ENCODE measurements around the gene DENND2A. TPM values are rescaled to one million over a fixed set of nuclear protein-coding genes. Genes with fewer than 3 reads are reported as not detected.

The DENND2A gene
- total RNA-seq, 4 donors from 2014 or later: 0.97 to 2.5 (median 2.2) TPM

DNA sequence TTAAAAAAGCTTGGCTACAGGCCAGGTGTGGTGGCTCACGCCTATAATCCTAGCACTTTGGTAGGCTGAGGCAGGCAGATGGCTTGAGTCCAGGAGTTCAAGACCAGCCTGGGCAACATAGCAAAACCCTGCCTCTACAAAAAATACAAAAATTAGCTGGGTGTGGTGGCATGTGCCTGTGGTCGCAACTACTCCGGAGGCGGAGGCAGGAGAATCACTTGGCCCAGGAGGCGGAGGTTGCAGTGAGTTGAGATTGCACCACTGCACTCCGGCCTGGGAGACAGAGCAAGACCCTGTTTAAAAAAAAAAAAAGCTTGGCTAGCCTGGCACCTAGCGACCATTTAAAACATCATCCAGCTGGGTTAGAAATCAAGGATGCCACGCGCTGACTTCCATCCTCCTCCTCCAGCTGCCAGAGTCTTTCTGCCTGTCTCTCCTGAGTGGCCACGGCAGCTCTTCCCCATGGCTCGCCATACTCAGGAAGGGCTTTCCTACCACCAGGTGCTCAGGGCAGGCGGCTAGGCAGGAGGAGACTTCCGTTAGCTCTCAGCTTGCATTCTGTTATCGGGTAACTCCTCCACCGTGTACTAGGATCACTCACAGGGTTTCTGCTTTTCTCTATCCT is 45.0 kb downstream of the DENND2A start:
- no peak overlapping the region for H3K4me3 ChIP-seq (ENCODE audit: low read depth, poor library complexity, severe bottlenecking)
- 69 to 83% methylated on average over 15 of the region's 15 CpGs for WGBS, 2 donors
- peak in 1 of 2 donors; percentile 86 for DNase-seq (ENCODE audit: low spot score in 2 of 2)
- TF ChIP-seq POLR2A (IDR thresholded peaks at IDR 0.05): no peak
- TF ChIP-seq, protein P1, sequence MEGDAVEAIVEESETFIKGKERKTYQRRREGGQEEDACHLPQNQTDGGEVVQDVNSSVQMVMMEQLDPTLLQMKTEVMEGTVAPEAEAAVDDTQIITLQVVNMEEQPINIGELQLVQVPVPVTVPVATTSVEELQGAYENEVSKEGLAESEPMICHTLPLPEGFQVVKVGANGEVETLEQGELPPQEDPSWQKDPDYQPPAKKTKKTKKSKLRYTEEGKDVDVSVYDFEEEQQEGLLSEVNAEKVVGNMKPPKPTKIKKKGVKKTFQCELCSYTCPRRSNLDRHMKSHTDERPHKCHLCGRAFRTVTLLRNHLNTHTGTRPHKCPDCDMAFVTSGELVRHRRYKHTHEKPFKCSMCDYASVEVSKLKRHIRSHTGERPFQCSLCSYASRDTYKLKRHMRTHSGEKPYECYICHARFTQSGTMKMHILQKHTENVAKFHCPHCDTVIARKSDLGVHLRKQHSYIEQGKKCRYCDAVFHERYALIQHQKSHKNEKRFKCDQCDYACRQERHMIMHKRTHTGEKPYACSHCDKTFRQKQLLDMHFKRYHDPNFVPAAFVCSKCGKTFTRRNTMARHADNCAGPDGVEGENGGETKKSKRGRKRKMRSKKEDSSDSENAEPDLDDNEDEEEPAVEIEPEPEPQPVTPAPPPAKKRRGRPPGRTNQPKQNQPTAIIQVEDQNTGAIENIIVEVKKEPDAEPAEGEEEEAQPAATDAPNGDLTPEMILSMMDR (IDR thresholded peaks at IDR 0.05): no peak
- intact Hi-C loops (cut with DNase I; ENCODE audit: low total_unique reads): no loop called here

DNA sequence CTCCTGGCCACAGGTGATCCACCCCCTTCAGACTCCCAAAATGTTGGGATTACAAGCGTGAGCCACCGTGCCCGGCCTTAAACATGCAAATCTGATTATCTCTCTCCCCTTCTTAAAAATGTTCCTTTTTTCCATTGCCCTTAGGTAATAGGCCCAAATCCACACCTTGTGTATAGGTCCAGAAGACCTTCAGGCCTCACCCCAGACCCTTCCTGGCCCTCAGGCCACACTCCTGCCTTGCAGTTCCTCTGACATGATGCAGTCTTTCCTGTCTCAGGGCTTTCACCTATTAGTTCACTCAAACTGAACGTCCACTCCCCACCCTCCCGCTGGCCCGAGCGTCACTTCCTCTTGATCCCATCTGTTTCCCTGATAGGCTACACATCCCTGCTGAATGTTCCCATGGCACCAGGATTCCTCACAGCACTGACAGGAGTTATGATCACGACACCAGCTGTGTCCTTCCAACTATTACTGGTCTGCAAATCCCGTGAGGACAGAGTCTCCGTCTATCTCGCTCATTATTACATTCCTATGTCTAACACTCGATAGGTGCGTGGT is 46.4 kb downstream of the DENND2A start:
- intact Hi-C loops (cut with DNase I; ENCODE audit: low total_unique reads): no loop called here
- 88 to 92% methylated on average over 13 of the region's 13 CpGs for WGBS, 2 donors
- TF ChIP-seq POLR2A (IDR thresholded peaks at IDR 0.05): no peak
- TF ChIP-seq, protein P1 (IDR thresholded peaks at IDR 0.05): no peak
- peak in 1 of 2 donors; percentile 50 for DNase-seq (ENCODE audit: low spot score in 2 of 2)
- H3K4me3 ChIP-seq (ENCODE audit: low read depth, poor library complexity, severe bottlenecking): no peak overlapping the region

DNA sequence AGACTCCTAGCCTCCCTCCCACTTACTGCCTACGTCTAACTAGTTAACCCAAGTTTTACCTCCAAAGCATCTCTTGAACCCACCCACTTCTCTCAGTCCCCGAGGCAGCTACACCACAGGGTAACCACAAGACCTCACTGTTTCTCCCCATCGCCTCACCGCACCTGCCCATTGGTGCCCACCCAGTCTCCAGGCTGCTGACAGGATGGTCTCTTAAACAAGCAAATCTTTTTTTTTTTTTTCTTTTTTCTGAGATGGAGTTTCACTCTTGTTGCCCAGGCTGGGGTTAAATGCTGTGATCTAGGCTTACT is 47.0 kb downstream of the DENND2A start:
- peak in 1 of 2 donors; percentile 79 for DNase-seq (ENCODE audit: low spot score in 2 of 2)

DNA sequence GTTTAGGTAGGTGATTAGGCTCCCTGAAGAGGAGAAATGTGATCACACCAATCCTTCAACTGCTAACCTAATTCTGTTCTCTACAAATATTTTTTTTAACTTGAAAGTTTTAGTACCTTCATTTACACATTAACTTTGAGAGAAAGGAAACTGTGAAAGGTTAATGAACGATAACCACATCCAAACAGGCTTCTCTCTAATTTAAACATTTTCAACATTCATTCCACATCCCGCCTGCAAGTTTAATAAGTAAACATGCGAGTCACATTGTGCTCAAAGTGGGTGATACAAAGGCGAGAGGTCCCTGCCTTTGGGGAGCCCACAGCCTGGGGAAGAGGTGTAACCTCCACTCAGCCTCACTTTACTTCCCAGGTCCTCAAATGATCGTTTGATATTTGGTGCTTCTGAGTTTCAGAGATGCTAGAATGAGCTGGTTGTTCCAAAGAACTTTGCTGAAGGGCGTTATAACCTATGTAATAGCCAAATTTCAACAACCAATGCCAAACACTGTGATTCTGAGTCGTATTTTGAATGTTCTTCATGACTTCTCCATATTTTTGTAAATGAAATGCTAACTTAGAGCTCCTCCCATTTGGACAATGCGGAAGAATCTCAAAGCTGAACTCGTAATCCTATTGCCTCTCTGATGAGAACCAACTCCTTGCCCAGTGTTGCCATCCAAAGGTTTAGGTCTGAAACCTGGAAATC is 47.5 kb downstream of the DENND2A start:
- TF ChIP-seq, protein P1 (IDR thresholded peaks at IDR 0.05): no peak
- no peak for TF ChIP-seq POLR2A (IDR thresholded peaks at IDR 0.05)
- 74 to 78% methylated on average over 9 of the region's 9 CpGs for WGBS, 2 donors
- no peak for DNase-seq (ENCODE audit: low spot score in 2 of 2)
- H3K4me3 ChIP-seq (ENCODE audit: low read depth, poor library complexity, severe bottlenecking): no peak overlapping the region
- intact Hi-C loops (cut with DNase I; ENCODE audit: low total_unique reads): no loop called here

More for the DNA sequence above, 47.0 kb downstream of the DENND2A start:
- no peak overlapping the region for H3K4me3 ChIP-seq (ENCODE audit: low read depth, poor library complexity, severe bottlenecking)
- intact Hi-C loops (cut with DNase I; ENCODE audit: low total_unique reads): no loop called here
- 85 to 89% methylated on average over 4 of the region's 4 CpGs for WGBS, 2 donors
- TF ChIP-seq, protein P1 (IDR thresholded peaks at IDR 0.05): no peak
- TF ChIP-seq POLR2A (IDR thresholded peaks at IDR 0.05): no peak

DNA sequence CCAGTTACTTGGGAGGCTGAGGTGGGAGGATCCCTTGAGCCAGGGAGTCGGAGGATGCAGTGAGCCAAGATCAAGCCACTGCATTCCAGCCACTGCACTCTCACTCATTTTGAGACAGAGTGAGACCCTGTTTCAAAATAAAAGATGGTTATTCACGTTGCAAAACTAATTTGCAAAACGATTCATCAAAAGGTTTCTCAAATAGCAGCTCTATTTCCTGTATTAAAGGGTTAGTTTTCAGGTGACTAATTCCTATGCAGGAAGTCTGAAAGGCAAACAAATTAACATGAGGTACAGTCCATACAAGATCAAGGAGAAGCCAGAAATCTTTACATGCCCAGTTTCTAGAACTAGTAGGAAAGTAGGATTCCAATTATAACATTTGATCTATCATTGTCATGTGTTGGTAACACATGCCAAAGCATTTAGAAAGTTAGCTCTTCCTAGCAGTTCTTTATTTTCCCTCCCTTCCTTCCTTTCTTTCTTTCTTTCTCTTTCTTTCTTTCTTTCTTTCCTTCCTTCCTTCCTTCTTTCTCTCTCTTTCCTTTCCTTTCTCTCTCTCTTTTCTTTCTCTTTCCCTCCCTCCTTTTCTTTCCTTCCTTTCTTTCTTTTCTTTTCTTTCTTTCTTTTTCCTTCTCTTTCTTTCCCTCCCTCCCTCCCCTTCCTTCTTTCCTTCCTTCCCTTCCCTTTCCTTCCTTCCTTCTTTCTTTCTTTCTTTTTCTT is 49.3 kb downstream of the DENND2A start:
- WGBS, 2 donors: 49 to 54% methylated on average over 3 of the region's 3 CpGs
- no peak for DNase-seq (ENCODE audit: low spot score in 2 of 2)
- H3K4me3 ChIP-seq (ENCODE audit: low read depth, poor library complexity, severe bottlenecking): no peak overlapping the region
- TF ChIP-seq, protein P1 (IDR thresholded peaks at IDR 0.05): no peak
- TF ChIP-seq POLR2A (IDR thresholded peaks at IDR 0.05): no peak
- intact Hi-C loops (cut with DNase I; ENCODE audit: low total_unique reads): no loop called here
